IMR-90 (cell line): Measurements from ENCODE around the gene SLC25A26. TPM values are rescaled to one million over a fixed set of nuclear protein-coding genes. Genes with fewer than 3 reads are reported as not detected.

Experiments
- ATAC-seq: fragments of 200-7000 bp; cut with Tn5 transposase; 2 replicates; pipeline ENCODE4 v1.9.1; 2020; ENCODE audit warnings: low read depth, mild to moderate bottlenecking, moderate library complexity
- BruUV-seq: library from RNA; stranded (reverse); fragments of 400-500 nt; replicated peaks from 2 replicates; lab custom pipeline; 2021; lab: Mats Ljungman, UMichigan
- CTCF ChIA-PET: fragments of 300-600 bp; formaldehyde crosslinking; extraction: SDS; loops from one replicate; lab custom pipeline; 2021; ENCODE audit warnings: antibody characterized with exemption; lab: Yijun Ruan, JAX
- POLR2A ChIA-PET: fragments of 300-600 bp; sonication (Branson Sonifier 250); formaldehyde crosslinking; loops from one replicate; lab custom pipeline; 2022; ENCODE audit warnings: antibody characterized with exemption; ENCODE audit not compliant: unreplicated experiment; lab: Charles Lee
- DNase-seq: peaks from one replicate; pipeline ENCODE4 v3.0.0; 2013
- H2AFZ ChIP-seq: replicated peaks from 2 replicates; pipeline ENCODE3; 2013; ENCODE audit warnings: low read length, mild to moderate bottlenecking; ENCODE audit not compliant: poor library complexity
- H2AK5ac ChIP-seq: 2 replicates; pipeline ENCODE4 v1.6.1; 2013; ENCODE audit warnings: low read depth, low read length, inconsistent platforms
- H2AK9ac ChIP-seq: replicated peaks from 2 replicates; pipeline ENCODE3; 2013; ENCODE audit warnings: mild to moderate bottlenecking, low read depth, low read length, moderate library complexity; ENCODE audit not compliant: poor library complexity
- H2BK120ac ChIP-seq: 2 replicates; pipeline ENCODE4 v1.6.1; 2013; ENCODE audit warnings: low read depth, low read length, inconsistent platforms
- H2BK15ac ChIP-seq: 3 replicates; pipeline ENCODE4 v1.6.1; 2013; ENCODE audit warnings: low read depth, low read length, inconsistent platforms
- H2BK20ac ChIP-seq: 2 replicates; pipeline ENCODE4 v1.6.1; 2013; ENCODE audit warnings: low read depth, mild to moderate bottlenecking, inconsistent platforms, low read length, moderate library complexity
- H2BK5ac ChIP-seq: 2 replicates; pipeline ENCODE4 v1.6.1; 2013; ENCODE audit warnings: mild to moderate bottlenecking, low read depth, low read length, inconsistent platforms; ENCODE audit not compliant: poor library complexity, severe bottlenecking
- H3K14ac ChIP-seq: replicated peaks from 2 replicates; pipeline ENCODE4 v1.6.1; 2013; ENCODE audit warnings: low read depth, low read length, inconsistent platforms
- H3K18ac ChIP-seq: 2 replicates; pipeline ENCODE4 v1.6.1; 2013; ENCODE audit warnings: low read depth, low read length, control low read depth
- H3K23ac ChIP-seq: 2 replicates; pipeline ENCODE4 v1.6.1; 2013; ENCODE audit warnings: low read depth, low read length, inconsistent platforms
- H3K27ac ChIP-seq: 2 replicates; pipeline ENCODE4 v1.5.1; 2013; ENCODE audit warnings: mild to moderate bottlenecking, control low read depth, low read length; ENCODE audit not compliant: insufficient read depth
- H3K27me3 ChIP-seq: 2 replicates; pipeline ENCODE4 v1.6.1; 2013; ENCODE audit warnings: low read length; ENCODE audit not compliant: control insufficient read depth, insufficient read depth
- H3K36me3 ChIP-seq: 2 replicates; pipeline ENCODE4 v1.6.1; 2013; ENCODE audit warnings: low read length, mixed read lengths; ENCODE audit not compliant: control insufficient read depth, insufficient read depth
- H3K4ac ChIP-seq: 2 replicates; pipeline ENCODE4 v1.6.1; 2013; ENCODE audit warnings: low read depth, low read length, inconsistent platforms
- H3K4me1 ChIP-seq: 2 replicates; pipeline ENCODE4 v1.6.1; 2013; ENCODE audit warnings: low read length, mixed read lengths; ENCODE audit not compliant: control insufficient read depth, insufficient read depth
- H3K4me2 ChIP-seq: 2 replicates; pipeline ENCODE4 v1.6.1; 2013; ENCODE audit warnings: low read depth, mild to moderate bottlenecking, control low read depth, low read length, moderate library complexity
- H3K4me3 ChIP-seq: 2 replicates; pipeline ENCODE4 v1.5.1; 2013; ENCODE audit warnings: low read depth, mild to moderate bottlenecking, control low read depth, low read length, moderate library complexity; ENCODE audit not compliant: insufficient read depth
- H3K56ac ChIP-seq: 2 replicates; pipeline ENCODE4 v1.6.1; 2013; ENCODE audit warnings: low read length, inconsistent platforms; ENCODE audit not compliant: insufficient read depth; ENCODE audit errors: extremely low read depth
- H3K79me1 ChIP-seq, 2 experiments: 2 replicates each; pipeline ENCODE4 v1.6.1; 2013; ENCODE audit warnings: low read length in 2 of 2, inconsistent platforms in 1 of 2, low read depth in 1 of 2
- H3K9ac ChIP-seq: 2 replicates; pipeline ENCODE4 v1.6.1; 2013; ENCODE audit warnings: low read depth, low read length, control low read depth
- H3K9me1 ChIP-seq: 2 replicates; pipeline ENCODE4 v1.6.1; 2013; ENCODE audit warnings: low read length, inconsistent platforms; ENCODE audit not compliant: insufficient read depth
- H3K9me3 ChIP-seq: 2 replicates; pipeline ENCODE4 v1.6.1; 2013; ENCODE audit warnings: low read length; ENCODE audit not compliant: control insufficient read depth, insufficient read depth
- H4K20me1 ChIP-seq: 2 replicates; pipeline ENCODE4 v1.6.1; 2013; ENCODE audit warnings: low read length, inconsistent platforms; ENCODE audit not compliant: insufficient read depth
- H4K5ac ChIP-seq: 2 replicates; pipeline ENCODE4 v1.6.1; 2013; ENCODE audit warnings: mild to moderate bottlenecking, low read depth, low read length, control low read depth
- H4K8ac ChIP-seq, 2 experiments: 2 replicates each; pipeline ENCODE4 v1.6.1; 2013; ENCODE audit warnings: low read depth in 2 of 2, low read length in 2 of 2, control low read depth in 1 of 2, inconsistent platforms in 1 of 2
- H4K91ac ChIP-seq: 2 replicates; pipeline ENCODE4 v1.6.1; 2013; ENCODE audit warnings: low read depth, low read length, inconsistent platforms; ENCODE audit not compliant: insufficient read depth
- MAFK ChIP-seq: IDR thresholded peaks from 2 replicates; pipeline ENCODE4 v1.6.1; 2012; ENCODE audit warnings: low read depth, low read length, improper control_type of control experiment
- RCOR1 ChIP-seq: IDR thresholded peaks from 2 replicates; pipeline ENCODE4 v1.6.1; 2012; ENCODE audit warnings: mild to moderate bottlenecking, low read length, improper control_type of control experiment; ENCODE audit not compliant: insufficient replicate concordance
- USF2 ChIP-seq: fragments of 150-350 bp; IDR thresholded peaks from 2 replicates; pipeline ENCODE4 v1.6.1; 2017; ENCODE audit warnings: mild to moderate bottlenecking, antibody characterized with exemption, low read length, low read depth
- whole genome bisulfite sequencing, 2 experiments: methylation state at CpG; one replicate each; pipeline versions ENCODE4 v1.1.5 to v1.1.7; 2013; ENCODE audit warnings: missing lambda C conversion rate in 2 of 2; ENCODE audit not compliant: insufficient read length in 1 of 2; ENCODE audit errors: extremely low coverage in 2 of 2; 5-methylcytosine and 5-hydroxymethylcytosine counted together
- dilution Hi-C: fragments of 300-500 bp; cut with HindIII; formaldehyde crosslinking; loops from one replicate; pipeline ENCODE4 v1.14.3; 2018; ENCODE audit warnings: low sequenced_read_pairs; ENCODE audit not compliant: unreplicated experiment
- in situ Hi-C: fragments of 300-500 bp; cut with MboI; formaldehyde crosslinking; loops from 3 replicates; pipeline ENCODE4 v1.14.3; 2019; ENCODE audit warnings: low sequenced_read_pairs, inconsistent platforms, mixed read lengths
- intact Hi-C: fragments of 100-400 bp; cut with micrococcal nuclease; formaldehyde crosslinking; loops from 2 replicates; pipeline ENCODE4 v1.10.0; 2022
- polyA plus RNA-seq, 3 experiments: library from polyadenylated mRNA; depleted of rRNA; stranded (reverse); fragments of >200 nt; gene quantifications; 2 replicates each; pipeline ENCODE4 v1.2.3, GENCODE V29; 2012; ENCODE audit warnings: low replicate concordance in 1 of 3
- total RNA-seq: library from RNA; depleted of rRNA; stranded (reverse); fragments of >200 nt; gene quantifications from 2 replicates; pipeline ENCODE4 v1.2.3, GENCODE V29; 2012

Gene SLC25A26
- total and polyA plus RNA-seq, 2 of the 4 experiments (the other 2 are of a cell fraction): 10.9 to 12.7 TPM

- TF ChIP-seq MAFK (peak; percentile 49), USF2 (no peak), RCOR1 (no peak)
- Histone ChIP-seq H3K9me1 (peaks cover 3% of the 10 kb centered on the region; the same call in 1 of the 2 replicates), H3K36me3 (no peaks in the 10 kb centered on the region), H4K91ac (no peak overlapping the region), H2BK120ac (no peak overlapping the region), H2AK9ac (no peak overlapping the region), H3K23ac (no peak overlapping the region), H3K79me1 (no peaks in the 10 kb centered on the region; a peak in 1 of 4 replicates), H3K4me1 (peaks cover 4% of the 10 kb centered on the region; the same call in 1 of the 2 replicates), H3K14ac (no peak overlapping the region), H2BK20ac (no peak overlapping the region), H3K4ac (no peak overlapping the region), H3K9me3 (no peaks in the 10 kb centered on the region), H3K4me2 (0 out of 2 replicates have a peak overlapping the region, but pooled peaks have one; percentile 32), H2BK15ac (no peak overlapping the region), H4K5ac (no peak overlapping the region), H2AK5ac (no peak overlapping the region), H3K56ac (no peak overlapping the region), H2AFZ (no peak overlapping the region), H3K9ac (no peak overlapping the region), H3K18ac (no peak overlapping the region), H4K8ac (no peak overlapping the region), H3K27me3 (no peaks in the 10 kb centered on the region), H2BK5ac (no peak overlapping the region), H4K20me1 (no peaks in the 10 kb centered on the region), H3K4me3 (no peak overlapping the region), H3K27ac (no peak overlapping the region)
- intact Hi-C loops: loop anchor here (5.0 kb wide), 2 partner anchors 37 to 52 kb away; no protein-coding TSS in a partner anchor
- WGBS, 2 experiments: 67% methylated on average over 2 of the region's 4 CpGs; no CpG with 5 or more reads in 1 of the 2 experiments
- ATAC-seq (no peak), DNase-seq (no peak)
- in situ Hi-C loops: no loop called here
- dilution Hi-C loops: no loop called here
- ChIA-PET CTCF (interaction anchor here (0.6 kb wide), 1 partner anchor 684 kb away, joined by 6 read pairs; no protein-coding TSS in a partner anchor), POLR2A (no interaction called here)
- no TSS peak for BruUV-seq
These were observed 79.1 kb downstream of the SLC25A26 start for GRCh38 chr3:66299891-66300290.
